PFSK-1 (cell line): Measurements from ENCODE around the gene FKBP10.

Source experiments
- FOXP2 ChIP-seq: optimal IDR thresholded peaks from 2 replicates; pipeline ENCODE3; 2011; ENCODE audit warnings: borderline replicate concordance, control low read depth, inconsistent platforms; ENCODE audit not compliant: insufficient read depth; ENCODE audit errors: extremely low read length, extremely low read depth
- POLR2AphosphoS5 ChIP-seq: IDR thresholded peaks from 2 replicates; pipeline ENCODE4 v1.6.1; 2012; ENCODE audit warnings: low read depth, mild to moderate bottlenecking, control low read depth, low read length, moderate library complexity
- REST ChIP-seq, 2 experiments: IDR thresholded peaks; 2 replicates each; pipeline versions ENCODE4 v1.6.1 to v1.8.0; 2011 to 2012; ENCODE audit warnings: low read depth in 2 of 2, low read length in 2 of 2, control low read depth in 1 of 2, inconsistent platforms in 1 of 2, mild to moderate bottlenecking in 1 of 2, moderate library complexity in 1 of 2; ENCODE audit not compliant: insufficient read depth in 1 of 2
- SIN3A ChIP-seq: IDR thresholded peaks from 2 replicates; pipeline ENCODE4 v1.6.1; 2012; ENCODE audit warnings: mild to moderate bottlenecking, low read length, moderate library complexity, borderline replicate concordance; ENCODE audit not compliant: insufficient read depth
- TAF1 ChIP-seq: IDR thresholded peaks from 2 replicates; pipeline ENCODE4 v1.6.1; 2012; ENCODE audit warnings: low read length, control low read depth, borderline replicate concordance; ENCODE audit not compliant: insufficient read depth

The FKBP10 gene

GRCh38 chr17:41768682-41769288 lies 44.0 kb upstream of the FKBP10 start:
- TF ChIP-seq POLR2AphosphoS5 (no peak), SIN3A (no peak), FOXP2 (no peak), REST (IDR thresholded peaks at IDR 0.05; ENCODE audit: insufficient read depth in 1 of 2, low read depth in 2 of 2, low read length in 2 of 2) (no peak), TAF1 (no peak)

- no peak for TF ChIP-seq SIN3A
- TF ChIP-seq FOXP2, result no peak
- TF ChIP-seq POLR2AphosphoS5, result no peak
- TF ChIP-seq REST (IDR thresholded peaks at IDR 0.05; ENCODE audit: insufficient read depth in 1 of 2, low read depth in 2 of 2, low read length in 2 of 2), result no peak
- no peak for TF ChIP-seq TAF1
These were observed 43.4 kb upstream of the FKBP10 start for GRCh38 chr17:41769346-41769862.

- TF ChIP-seq POLR2AphosphoS5 (no peak), SIN3A (no peak), REST (IDR thresholded peaks at IDR 0.05; ENCODE audit: insufficient read depth in 1 of 2, low read depth in 2 of 2, low read length in 2 of 2) (no peak), FOXP2 (no peak), TAF1 (no peak)
These were observed 42.8 kb upstream of the FKBP10 start for GRCh38 chr17:41769985-41770384.

- TF ChIP-seq TAF1 (no peak), FOXP2 (no peak), POLR2AphosphoS5 (no peak), SIN3A (no peak), REST (IDR thresholded peaks at IDR 0.05; ENCODE audit: insufficient read depth in 1 of 2, low read depth in 2 of 2, low read length in 2 of 2) (no peak)
These were observed 41.2 kb upstream of the FKBP10 start for GRCh38 chr17:41771389-41772206.
